Activated naive CD4-positive, alpha-beta T cell treated with Interleukin-2 at 50 U/mL for 16 hours (primary cell): ENCODE results near the gene CGRRF1.

Experiments
- DNase-seq: peaks from one replicate; pipeline ENCODE4 v3.0.0-alpha.2; 2020

CGRRF1 gene

DNA sequence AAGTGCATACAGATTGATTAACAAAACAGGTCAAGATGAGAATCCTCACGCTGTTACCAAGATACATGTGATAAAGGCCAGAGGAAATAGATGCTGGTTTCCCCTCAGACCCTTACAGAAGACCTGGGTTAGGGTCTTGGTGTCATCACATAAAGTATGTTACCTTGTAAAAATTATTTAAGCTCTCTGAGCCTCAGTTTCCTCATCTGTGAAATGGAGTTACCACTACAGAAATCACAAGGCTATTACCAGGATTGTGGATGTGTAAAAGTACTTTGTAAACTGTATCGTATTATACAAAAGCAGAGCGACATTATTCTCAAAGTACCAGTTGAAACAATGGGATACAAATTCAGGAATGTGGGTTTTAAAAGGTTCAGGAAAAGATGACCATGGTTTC is 71.2 kb downstream of the CGRRF1 start:
- DNase-seq, result no peak

DNA sequence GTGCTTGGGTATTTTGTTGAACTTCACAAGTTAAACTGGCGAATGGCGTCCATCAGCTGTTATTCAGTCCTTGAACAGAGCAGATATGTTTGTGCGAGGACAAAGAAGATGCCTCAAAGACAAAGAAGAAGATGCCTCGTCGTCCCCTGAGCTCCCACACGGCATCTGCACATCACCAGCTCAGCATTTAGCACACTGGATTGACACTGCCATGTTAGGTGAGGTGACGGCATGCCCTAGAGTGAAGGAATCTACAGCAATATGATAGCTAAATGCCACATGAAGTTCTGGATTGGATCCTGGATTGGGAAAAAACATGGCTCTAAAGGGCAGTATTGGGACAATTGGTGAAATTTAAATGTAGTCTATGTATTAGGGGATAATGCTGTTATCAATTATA is 72.6 kb downstream of the CGRRF1 start:
- DNase-seq, result no peak

GRCh38 chr14:54584097-54584496 is 74.4 kb downstream of the CGRRF1 start:
- DNase-seq, result no peak

GRCh38 chr14:54585214-54585613 is 75.5 kb downstream of the CGRRF1 start:
- no peak for DNase-seq
